ENCODE measurements around the gene ZFP36L2. TPM values are rescaled to one million over a fixed set of nuclear protein-coding genes. Genes with fewer than 3 reads are reported as not detected.

The ZFP36L2 gene
- total RNA-seq, 2 donors from 2014 or later = 77.1 to 114 TPM

DNA sequence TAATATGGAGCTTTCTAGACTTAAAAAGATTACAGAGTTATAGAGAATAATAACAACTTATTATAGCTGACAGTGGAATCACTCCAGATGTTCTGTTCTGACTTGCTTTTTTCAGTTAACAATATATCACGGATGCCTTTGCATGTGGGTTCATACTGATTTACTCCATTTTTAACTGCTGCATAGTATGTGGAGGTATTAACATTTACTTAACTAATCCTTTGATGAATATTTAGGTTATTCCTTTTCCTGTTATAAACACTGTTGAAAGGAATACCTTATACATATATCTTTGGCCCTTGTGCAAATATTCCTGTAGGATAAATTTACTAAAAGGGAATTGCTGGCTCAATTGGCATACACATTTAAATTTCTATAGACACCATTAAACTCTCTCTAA is 33.1 kb upstream of the ZFP36L2 start:
- Mint-ChIP-seq H3K27me3 (ENCODE audit: insufficient read depth) (no peaks in the 10 kb centered on the region), H3K36me3 (ENCODE audit: low read depth) (peaks cover 11% of the 10 kb centered on the region), H3K9me3 (no peaks in the 10 kb centered on the region), H3K4me1 (peaks cover 10% of the 10 kb centered on the region), H3K27ac (no peak overlapping the region), H3K4me3 (no peak overlapping the region)
- Histone ChIP-seq H3K9me3 (ENCODE audit: control insufficient read depth, low read length) (no peaks in the 10 kb centered on the region), H3K36me3 (ENCODE audit: control insufficient read depth, insufficient read depth, low read length) (no peaks in the 10 kb centered on the region), H3K4me3 (ENCODE audit: low read length) (no peak overlapping the region), H3K4me1 (ENCODE audit: control insufficient read depth, insufficient read depth, low read length) (peaks cover 5% of the 10 kb centered on the region), H3K27ac (ENCODE audit: low read depth, low read length) (no peak overlapping the region), H3K9ac (ENCODE audit: extremely low read depth, low read length, poor library complexity, severe bottlenecking) (no peak overlapping the region), H3K27me3 (ENCODE audit: control insufficient read depth, insufficient read depth, low read length, poor library complexity, severe bottlenecking) (no peaks in the 10 kb centered on the region)
- DNase-seq = no peak
- 93% methylated on average over 1 of the region's 1 CpG; no CpG with 5 or more reads in 1 of the 2 experiments for WGBS, 2 experiments (ENCODE audit: insufficient coverage in 1 of 2, insufficient read length in 1 of 2)
- TF ChIP-seq, protein P1, sequence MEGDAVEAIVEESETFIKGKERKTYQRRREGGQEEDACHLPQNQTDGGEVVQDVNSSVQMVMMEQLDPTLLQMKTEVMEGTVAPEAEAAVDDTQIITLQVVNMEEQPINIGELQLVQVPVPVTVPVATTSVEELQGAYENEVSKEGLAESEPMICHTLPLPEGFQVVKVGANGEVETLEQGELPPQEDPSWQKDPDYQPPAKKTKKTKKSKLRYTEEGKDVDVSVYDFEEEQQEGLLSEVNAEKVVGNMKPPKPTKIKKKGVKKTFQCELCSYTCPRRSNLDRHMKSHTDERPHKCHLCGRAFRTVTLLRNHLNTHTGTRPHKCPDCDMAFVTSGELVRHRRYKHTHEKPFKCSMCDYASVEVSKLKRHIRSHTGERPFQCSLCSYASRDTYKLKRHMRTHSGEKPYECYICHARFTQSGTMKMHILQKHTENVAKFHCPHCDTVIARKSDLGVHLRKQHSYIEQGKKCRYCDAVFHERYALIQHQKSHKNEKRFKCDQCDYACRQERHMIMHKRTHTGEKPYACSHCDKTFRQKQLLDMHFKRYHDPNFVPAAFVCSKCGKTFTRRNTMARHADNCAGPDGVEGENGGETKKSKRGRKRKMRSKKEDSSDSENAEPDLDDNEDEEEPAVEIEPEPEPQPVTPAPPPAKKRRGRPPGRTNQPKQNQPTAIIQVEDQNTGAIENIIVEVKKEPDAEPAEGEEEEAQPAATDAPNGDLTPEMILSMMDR (conservative IDR thresholded peaks at IDR 0.05) = no peak

- no peak overlapping the region for H3K9ac ChIP-seq (ENCODE audit: extremely low read depth, low read length, poor library complexity, severe bottlenecking)
- no peaks in the 10 kb centered on the region for H3K27me3 ChIP-seq (ENCODE audit: control insufficient read depth, insufficient read depth, low read length, poor library complexity, severe bottlenecking)
- H3K27ac ChIP-seq (ENCODE audit: low read depth, low read length) = no peak overlapping the region
- no peaks in the 10 kb centered on the region for H3K27me3 Mint-ChIP-seq (ENCODE audit: insufficient read depth)
- H3K36me3 Mint-ChIP-seq (ENCODE audit: low read depth) = peaks cover 11% of the 10 kb centered on the region
- no peak overlapping the region for H3K4me3 ChIP-seq (ENCODE audit: low read length)
- 90 to 100% methylated on average over 2 of the region's 2 CpGs for WGBS, 2 experiments (ENCODE audit: insufficient coverage in 1 of 2, insufficient read length in 1 of 2)
- no peaks in the 10 kb centered on the region for H3K9me3 ChIP-seq (ENCODE audit: control insufficient read depth, low read length)
- H3K4me3 Mint-ChIP-seq = no peak overlapping the region
- DNase-seq = no peak
- H3K4me1 ChIP-seq (ENCODE audit: control insufficient read depth, insufficient read depth, low read length) = peaks cover 5% of the 10 kb centered on the region
- H3K27ac Mint-ChIP-seq = no peak overlapping the region
- TF ChIP-seq, protein P1 (conservative IDR thresholded peaks at IDR 0.05) = no peak
- H3K9me3 Mint-ChIP-seq = no peaks in the 10 kb centered on the region
- H3K36me3 ChIP-seq (ENCODE audit: control insufficient read depth, insufficient read depth, low read length) = no peaks in the 10 kb centered on the region
- peaks cover 10% of the 10 kb centered on the region for H3K4me1 Mint-ChIP-seq
These were observed 32.2 kb upstream of the ZFP36L2 start for GRCh38 chr2:43258547-43259156.

DNA sequence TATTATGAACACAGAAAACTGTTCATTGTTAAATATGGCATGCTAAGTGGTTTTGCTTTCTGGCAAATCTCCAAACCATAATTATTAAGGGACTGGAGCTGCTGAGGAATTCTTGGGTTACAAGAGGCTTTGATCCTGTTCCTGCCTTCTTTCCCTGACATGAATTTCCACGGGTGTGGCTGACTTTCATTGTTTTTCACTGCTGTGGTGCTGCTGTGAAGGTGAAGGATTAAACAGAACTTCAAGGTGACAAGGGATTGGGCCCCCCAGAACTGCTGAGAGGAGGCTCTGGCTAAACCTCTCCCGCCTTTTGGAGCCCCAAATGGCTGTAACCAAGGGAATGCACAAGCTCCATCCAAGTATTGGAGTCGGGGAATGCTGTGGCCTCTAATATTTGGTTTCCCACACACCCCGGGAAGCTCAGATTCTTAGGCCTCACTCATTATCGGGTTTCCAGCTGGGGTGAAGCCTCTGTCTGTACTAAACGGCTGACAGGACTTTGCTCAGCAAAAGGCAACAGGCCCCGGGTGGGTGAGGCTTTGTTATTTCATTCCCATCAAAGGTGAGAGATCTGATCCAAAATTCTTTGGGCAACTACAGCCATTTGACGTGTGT is 29.0 kb upstream of the ZFP36L2 start:
- H3K27me3 ChIP-seq (ENCODE audit: control insufficient read depth, insufficient read depth, low read length, poor library complexity, severe bottlenecking) = no peaks in the 10 kb centered on the region
- peak overlapping the region; percentile 57 for H3K27ac ChIP-seq (ENCODE audit: low read depth, low read length)
- H3K4me1 ChIP-seq (ENCODE audit: control insufficient read depth, insufficient read depth, low read length) = peaks cover 5% of the 10 kb centered on the region
- Mint-ChIP-seq H3K4me3 (no peak overlapping the region), H3K36me3 (ENCODE audit: low read depth) (peaks cover 7% of the 10 kb centered on the region), H3K27ac (no peak overlapping the region), H3K9me3 (no peaks in the 10 kb centered on the region), H3K27me3 (ENCODE audit: insufficient read depth) (no peaks in the 10 kb centered on the region), H3K4me1 (peaks cover 10% of the 10 kb centered on the region)
- H3K9ac ChIP-seq (ENCODE audit: extremely low read depth, low read length, poor library complexity, severe bottlenecking) = no peak overlapping the region
- no peaks in the 10 kb centered on the region for H3K36me3 ChIP-seq (ENCODE audit: control insufficient read depth, insufficient read depth, low read length)
- 82 to 89% methylated on average over 8 of the region's 8 CpGs for WGBS, 2 experiments (ENCODE audit: insufficient coverage in 1 of 2, insufficient read length in 1 of 2)
- TF ChIP-seq, protein P1 (conservative IDR thresholded peaks at IDR 0.05) = no peak
- H3K9me3 ChIP-seq (ENCODE audit: control insufficient read depth, low read length) = no peaks in the 10 kb centered on the region
- no peak overlapping the region for H3K4me3 ChIP-seq (ENCODE audit: low read length)
- DNase-seq = no peak
